ENCODE results near the gene AOPEP.

- no peak for TF ChIP-seq CTCF (conservative IDR thresholded peaks at IDR 0.05 in 1 of 2, IDR thresholded peaks at IDR 0.05 in 1 of 2; ENCODE audit: extremely low read depth in 1 of 2, insufficient read depth in 1 of 2, low read depth in 1 of 2, low read length in 2 of 2)
- no peak for TF ChIP-seq EZH2 (IDR thresholded peaks at IDR 0.05; ENCODE audit: borderline replicate concordance, low read length)
Observed at GRCh38 chr9:94758880-94759279, 32.4 kb downstream of the AOPEP start.

Measured in mammary epithelial cell (primary cell).